ENCODE measurements around the gene FCAR.
"Not testable (repeated sequence)": the region's sequence is repeated elsewhere in the genome, so short reads cannot be mapped to it uniquely, and the experiment has no call there.

Gene FCAR

DNA sequence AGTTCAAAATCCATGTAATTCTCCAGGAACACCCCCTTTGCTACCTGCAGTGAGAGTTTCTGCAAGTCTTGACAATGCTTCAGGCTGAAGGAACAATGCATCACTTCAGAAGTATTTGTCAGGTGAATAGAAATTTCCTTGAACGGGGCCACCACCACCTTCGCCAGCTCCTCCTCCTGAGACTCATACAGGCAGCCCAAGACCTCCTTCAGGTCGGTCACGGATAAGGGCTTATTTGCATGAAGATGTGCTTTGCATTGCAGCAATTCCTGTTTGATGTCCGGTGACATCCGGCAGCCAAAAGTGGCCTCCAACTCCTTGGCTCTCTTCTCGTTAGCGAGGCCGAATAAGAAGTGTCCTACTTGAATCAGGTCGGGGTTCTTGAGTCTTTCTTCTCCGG, 64.9 kb downstream of the FCAR start:
- no peak for DNase-seq (ENCODE audit: low read depth)
- TF ChIP-seq, protein P1, sequence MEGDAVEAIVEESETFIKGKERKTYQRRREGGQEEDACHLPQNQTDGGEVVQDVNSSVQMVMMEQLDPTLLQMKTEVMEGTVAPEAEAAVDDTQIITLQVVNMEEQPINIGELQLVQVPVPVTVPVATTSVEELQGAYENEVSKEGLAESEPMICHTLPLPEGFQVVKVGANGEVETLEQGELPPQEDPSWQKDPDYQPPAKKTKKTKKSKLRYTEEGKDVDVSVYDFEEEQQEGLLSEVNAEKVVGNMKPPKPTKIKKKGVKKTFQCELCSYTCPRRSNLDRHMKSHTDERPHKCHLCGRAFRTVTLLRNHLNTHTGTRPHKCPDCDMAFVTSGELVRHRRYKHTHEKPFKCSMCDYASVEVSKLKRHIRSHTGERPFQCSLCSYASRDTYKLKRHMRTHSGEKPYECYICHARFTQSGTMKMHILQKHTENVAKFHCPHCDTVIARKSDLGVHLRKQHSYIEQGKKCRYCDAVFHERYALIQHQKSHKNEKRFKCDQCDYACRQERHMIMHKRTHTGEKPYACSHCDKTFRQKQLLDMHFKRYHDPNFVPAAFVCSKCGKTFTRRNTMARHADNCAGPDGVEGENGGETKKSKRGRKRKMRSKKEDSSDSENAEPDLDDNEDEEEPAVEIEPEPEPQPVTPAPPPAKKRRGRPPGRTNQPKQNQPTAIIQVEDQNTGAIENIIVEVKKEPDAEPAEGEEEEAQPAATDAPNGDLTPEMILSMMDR (IDR thresholded peaks at IDR 0.05; ENCODE audit: low read depth, low read length): no peak
- TF ChIP-seq, protein P2, sequence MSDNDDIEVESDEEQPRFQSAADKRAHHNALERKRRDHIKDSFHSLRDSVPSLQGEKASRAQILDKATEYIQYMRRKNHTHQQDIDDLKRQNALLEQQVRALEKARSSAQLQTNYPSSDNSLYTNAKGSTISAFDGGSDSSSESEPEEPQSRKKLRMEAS (IDR thresholded peaks at IDR 0.05; ENCODE audit: low read depth, low read length): no peak
- TF ChIP-seq POLR2A (IDR thresholded peaks at IDR 0.05; ENCODE audit: extremely low read depth, insufficient read length) (no peak), MYC (IDR thresholded peaks at IDR 0.05; ENCODE audit: low read depth, low read length) (no peak)
- no peak overlapping the region for H3K4me3 ChIP-seq (ENCODE audit: low read depth, low read length)

DNA sequence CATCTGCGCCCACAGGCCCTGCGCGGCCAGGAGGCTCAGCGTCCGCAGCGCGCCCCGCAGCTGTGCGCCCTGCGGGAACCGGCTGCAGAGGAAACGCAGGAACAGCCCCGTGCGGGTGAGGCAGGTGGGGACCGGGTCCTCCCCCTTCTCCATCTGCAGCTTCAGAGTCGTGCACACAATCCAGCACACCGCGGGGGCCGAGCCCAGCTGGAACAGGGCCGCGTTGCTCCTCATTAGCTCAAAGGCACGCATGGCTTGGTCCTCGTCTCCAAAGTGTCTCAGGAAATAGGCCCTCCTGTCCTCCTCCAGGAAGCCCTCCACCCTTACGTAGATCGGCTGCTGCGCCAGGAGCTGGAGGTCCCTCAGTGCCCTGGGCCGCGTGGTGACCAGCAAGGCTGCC, 65.5 kb downstream of the FCAR start:
- H3K4me3 ChIP-seq (ENCODE audit: low read depth, low read length); DNase-seq (ENCODE audit: low read depth): not testable (repeated sequence)
